Activated T-cell treated with anti-CD3 and anti-CD28 coated beads, Interleukin-2, amount 50 U/mL, for 72 hours (primary cell): ENCODE results near the gene KCNE4. TPM values are rescaled to one million over a fixed set of nuclear protein-coding genes. Genes with fewer than 3 reads are reported as not detected.

Experiments
- ATAC-seq, 2 donors: fragments of 150-1000 bp; cut with Tn5 transposase; replicated peaks in 1 of 2; 2 replicates each; pipeline ENCODE4 v1.10.0; 2021; ENCODE audit warnings: moderate library complexity in 2 of 2, mild to moderate bottlenecking in 1 of 2
- DNase-seq, 2 donors: peaks; one replicate each; pipeline ENCODE4 v3.0.0; 2021 to 2022; ENCODE audit warnings: mixed read lengths in 1 of 2
- H3K27ac Mint-ChIP-seq: one replicate; pipeline ENCODE4 v1.8.0; 2022; ENCODE audit warnings: mild to moderate bottlenecking, moderate library complexity, mixed read lengths
- H3K27me3 Mint-ChIP-seq: one replicate; pipeline ENCODE4 v1.8.0; 2022; ENCODE audit warnings: low read depth, mixed read lengths
- H3K36me3 Mint-ChIP-seq, 2 donors: one replicate each; pipeline ENCODE4 v1.8.0; 2022; ENCODE audit warnings: mixed read lengths in 2 of 2, mild to moderate bottlenecking in 1 of 2; ENCODE audit not compliant: insufficient read depth in 2 of 2
- H3K4me1 Mint-ChIP-seq: one replicate; pipeline ENCODE4 v1.8.0; 2022; ENCODE audit warnings: low read depth, mixed read lengths
- H3K4me3 Mint-ChIP-seq, 2 donors: one replicate each; pipeline ENCODE4 v1.8.0; 2022; ENCODE audit warnings: mild to moderate bottlenecking in 2 of 2, mixed read lengths in 2 of 2, moderate library complexity in 2 of 2
- H3K9me3 Mint-ChIP-seq, 2 donors: one replicate each; pipeline ENCODE4 v1.8.0; 2022; ENCODE audit warnings: mixed read lengths in 2 of 2
- total RNA-seq, 2 donors: library from RNA; stranded (reverse); gene quantifications; one replicate each; pipeline ENCODE4 v1.2.3, GENCODE V29; 2022

The KCNE4 gene
- total RNA-seq, 2 donors from 2014 or later: not detected

DNA sequence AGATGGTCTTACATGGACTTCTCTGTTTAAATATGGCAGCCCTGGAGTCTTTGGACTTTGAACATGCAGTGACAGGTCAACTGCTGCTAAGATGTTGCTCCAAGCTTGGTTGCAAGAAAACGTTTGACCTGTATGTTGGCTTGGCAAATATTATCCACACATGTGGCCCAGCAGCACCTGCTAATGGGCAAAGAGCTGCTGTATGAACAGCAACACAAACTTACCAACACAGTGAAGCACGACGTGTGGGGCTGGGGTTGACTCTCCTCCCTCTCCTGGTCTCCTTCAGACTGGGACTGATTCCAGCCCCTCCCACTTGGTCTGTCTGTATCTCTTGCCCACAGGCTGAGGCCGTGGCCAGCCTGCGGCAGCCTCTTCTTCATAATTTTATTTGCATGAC is 3.8 kb downstream of the KCNE4 start:
- Mint-ChIP-seq H3K4me1 (no peaks in the 10 kb centered on the region), H3K27ac (no peak overlapping the region), H3K36me3 (no peaks in the 10 kb centered on the region), H3K27me3 (peaks cover 4% of the 10 kb centered on the region), H3K9me3 (no peaks in the 10 kb centered on the region), H3K4me3 (no peak overlapping the region)
- DNase-seq (no peak), ATAC-seq (no peak)

DNA sequence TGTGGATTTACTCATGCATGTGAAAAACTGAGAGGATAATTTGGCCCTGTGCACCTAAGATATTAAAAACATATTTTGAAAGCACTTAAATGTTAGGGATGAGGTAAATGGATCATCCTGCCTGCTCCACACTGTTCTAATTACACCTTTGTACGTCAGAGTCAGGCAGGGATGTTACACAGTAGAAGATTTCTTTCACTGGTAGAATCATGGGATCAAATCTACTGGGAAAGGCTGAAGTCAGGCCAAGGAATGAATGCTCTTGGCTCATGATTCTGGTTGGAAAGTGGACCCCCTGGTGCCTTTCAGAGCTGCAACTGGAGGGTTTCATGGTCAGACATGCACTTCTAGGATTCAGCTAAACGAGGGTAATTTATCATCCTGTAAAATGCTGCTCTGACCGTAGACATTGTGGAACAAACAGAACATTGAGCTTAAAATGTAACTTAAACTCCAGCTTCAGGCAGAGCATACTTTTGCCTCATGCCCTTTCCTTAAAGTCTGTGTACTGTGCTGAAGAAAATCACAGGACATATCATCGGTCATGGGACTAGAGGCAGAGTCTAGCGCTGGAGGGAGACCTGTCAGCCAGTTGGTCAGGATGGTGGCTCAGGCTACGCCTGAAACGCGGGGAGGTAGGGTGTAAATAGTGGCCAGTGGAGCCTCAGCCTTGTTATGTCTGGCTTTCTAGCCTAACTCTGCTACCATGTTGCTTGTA is 4.9 kb downstream of the KCNE4 start:
- no peaks in the 10 kb centered on the region for H3K4me1 Mint-ChIP-seq
- ATAC-seq (no peak), DNase-seq (no peak)
- peaks cover 4% of the 10 kb centered on the region for H3K27me3 Mint-ChIP-seq
- no peaks in the 10 kb centered on the region for H3K9me3 Mint-ChIP-seq
- H3K4me3 Mint-ChIP-seq: no peak overlapping the region
- H3K27ac Mint-ChIP-seq: no peak overlapping the region
- H3K36me3 Mint-ChIP-seq: no peaks in the 10 kb centered on the region

DNA sequence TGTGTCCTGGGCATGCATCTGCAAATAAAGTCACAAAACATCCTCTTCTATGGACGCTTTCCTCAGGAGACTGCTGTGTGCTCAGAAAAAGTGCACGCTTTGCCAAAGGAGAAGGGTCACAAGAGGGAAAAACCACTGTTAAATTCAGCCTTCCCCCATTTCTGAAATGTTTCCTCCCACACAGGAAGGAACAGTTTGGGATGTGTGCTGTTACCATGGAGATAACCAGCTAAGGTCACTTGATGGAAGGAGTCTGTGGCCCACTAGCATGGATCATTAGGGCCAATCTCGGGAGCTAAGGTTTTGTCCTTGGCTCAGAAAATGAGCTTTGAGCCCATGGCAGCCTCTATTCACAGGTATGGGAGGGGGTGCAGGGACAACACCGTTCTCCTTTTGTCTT is 5.6 kb downstream of the KCNE4 start:
- Mint-ChIP-seq H3K4me1 (no peaks in the 10 kb centered on the region), H3K27ac (no peak overlapping the region), H3K36me3 (no peaks in the 10 kb centered on the region), H3K9me3 (no peaks in the 10 kb centered on the region), H3K4me3 (no peak overlapping the region), H3K27me3 (peaks cover 4% of the 10 kb centered on the region)
- no peak for DNase-seq
- ATAC-seq: no peak

DNA sequence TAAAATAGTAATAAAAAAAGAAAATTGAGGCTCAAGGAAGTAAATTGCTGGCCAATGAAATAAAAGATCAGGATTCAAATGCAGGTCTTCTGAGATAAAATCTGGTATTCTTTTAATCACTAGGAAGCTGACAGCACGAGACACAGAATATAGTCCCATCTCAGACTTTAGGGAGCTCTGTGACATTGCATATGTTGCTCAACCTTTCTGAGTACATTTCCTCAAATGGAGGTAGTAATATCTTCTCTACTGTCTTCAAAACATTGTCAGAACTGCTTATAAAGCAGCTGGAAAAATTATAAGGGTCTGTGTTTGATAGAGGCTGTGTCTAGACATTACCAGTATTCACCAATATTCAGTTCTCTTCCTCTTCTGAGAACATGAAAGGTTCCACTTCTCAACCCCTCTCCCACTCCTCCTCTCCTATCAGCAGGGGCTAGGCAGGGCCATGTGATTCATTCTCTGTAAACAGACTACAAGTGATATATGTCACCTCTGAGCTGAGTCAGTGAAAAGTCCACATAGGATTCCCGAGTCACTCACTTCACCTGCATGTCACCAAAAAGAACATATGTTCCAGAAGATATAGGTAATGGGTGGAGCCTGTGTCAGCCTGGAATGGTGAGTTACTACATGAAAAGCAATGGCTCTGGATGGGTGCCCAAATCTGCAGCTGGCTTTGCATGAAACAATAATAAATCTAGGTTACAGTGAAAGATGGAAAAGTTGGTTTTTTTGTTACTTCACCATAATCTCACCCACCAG is 7.1 kb downstream of the KCNE4 start:
- H3K36me3 Mint-ChIP-seq: no peaks in the 10 kb centered on the region
- peaks cover 4% of the 10 kb centered on the region for H3K27me3 Mint-ChIP-seq
- no peak overlapping the region for H3K27ac Mint-ChIP-seq
- no peaks in the 10 kb centered on the region for H3K4me1 Mint-ChIP-seq
- ATAC-seq: no peak
- no peak overlapping the region for H3K4me3 Mint-ChIP-seq
- H3K9me3 Mint-ChIP-seq: no peaks in the 10 kb centered on the region
- DNase-seq: no peak

DNA sequence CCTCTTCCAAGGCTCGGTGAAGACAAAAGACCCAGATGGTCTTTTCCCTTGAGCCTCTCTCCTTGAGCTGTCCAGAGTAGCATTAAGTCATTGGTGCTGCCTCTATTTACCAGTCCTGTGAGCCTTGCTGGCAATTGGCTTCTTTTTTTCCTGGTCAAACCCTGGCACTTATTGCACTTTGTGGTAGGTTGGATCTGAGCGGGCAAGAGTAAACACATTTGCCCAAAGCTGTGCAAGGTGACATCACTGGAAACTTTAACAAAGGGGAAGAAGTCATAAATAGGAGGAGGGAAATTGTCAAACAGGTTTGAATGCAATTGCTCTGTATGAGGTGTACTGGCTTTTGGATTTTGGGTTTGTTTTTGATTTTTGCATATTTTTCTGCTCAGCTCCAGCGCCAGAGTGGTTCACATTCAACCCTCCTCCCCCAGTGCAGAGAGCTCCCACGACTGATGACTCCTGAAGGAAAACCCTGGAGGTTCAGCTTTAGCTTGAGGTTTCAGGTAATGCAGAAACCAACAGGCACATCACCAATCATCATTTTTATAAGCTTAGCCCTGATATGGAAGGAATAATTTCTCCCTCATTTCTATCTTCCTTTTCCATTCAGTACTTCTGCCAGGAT is 8.3 kb downstream of the KCNE4 start:
- no peaks in the 10 kb centered on the region for H3K36me3 Mint-ChIP-seq
- ATAC-seq: no peak
- no peak overlapping the region for H3K27ac Mint-ChIP-seq
- H3K4me1 Mint-ChIP-seq: no peaks in the 10 kb centered on the region
- no peaks in the 10 kb centered on the region for H3K9me3 Mint-ChIP-seq
- DNase-seq: no peak
- H3K4me3 Mint-ChIP-seq: no peak overlapping the region
- H3K27me3 Mint-ChIP-seq: peaks cover 4% of the 10 kb centered on the region

DNA sequence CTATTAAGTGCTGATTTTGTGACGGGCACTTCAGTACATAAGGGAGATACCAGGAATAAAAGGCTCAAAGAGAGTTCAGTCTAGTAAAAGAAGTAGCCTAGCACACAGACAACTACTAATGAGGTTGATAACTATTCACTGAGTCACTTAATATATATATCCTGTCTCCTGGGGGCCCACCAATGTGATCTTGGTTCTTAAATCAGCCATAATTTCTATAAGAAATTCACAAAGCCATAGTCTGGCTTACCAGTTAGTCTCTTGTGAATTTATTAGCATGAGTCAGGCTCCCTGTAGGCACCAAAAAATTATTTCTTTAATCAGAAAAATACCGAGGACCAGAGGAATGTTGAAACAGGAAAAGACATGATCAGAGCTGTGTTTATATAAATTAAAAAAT is 10.4 kb downstream of the KCNE4 start:
- Mint-ChIP-seq H3K27me3 (no peaks in the 10 kb centered on the region), H3K4me3 (no peak overlapping the region), H3K9me3 (no peaks in the 10 kb centered on the region), H3K27ac (no peak overlapping the region), H3K36me3 (no peaks in the 10 kb centered on the region), H3K4me1 (no peaks in the 10 kb centered on the region)
- DNase-seq (no peak), ATAC-seq (no peak)

DNA sequence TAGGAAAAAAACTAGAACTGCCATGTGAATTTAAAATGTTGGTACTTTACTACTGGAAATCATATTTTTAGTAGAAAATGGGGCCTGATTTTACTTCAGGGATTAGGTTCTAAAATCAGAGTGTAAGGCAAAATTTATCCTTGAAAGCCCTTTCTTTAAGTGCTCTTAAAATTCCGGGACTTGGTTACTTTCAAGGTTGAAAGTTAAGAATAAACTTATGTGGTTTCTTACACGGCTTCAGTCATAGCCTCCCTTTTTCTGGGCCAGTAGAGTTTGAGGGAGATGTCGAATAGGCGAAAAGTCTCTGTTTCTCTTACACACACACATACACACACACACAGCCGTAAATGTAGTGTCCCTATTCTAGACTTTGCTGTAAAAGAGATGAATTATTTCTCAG is 13.1 kb downstream of the KCNE4 start:
- Mint-ChIP-seq H3K36me3 (no peaks in the 10 kb centered on the region), H3K4me1 (no peaks in the 10 kb centered on the region), H3K4me3 (no peak overlapping the region), H3K27me3 (no peaks in the 10 kb centered on the region), H3K27ac (no peak overlapping the region), H3K9me3 (no peaks in the 10 kb centered on the region)
- DNase-seq (no peak), ATAC-seq (no peak)

DNA sequence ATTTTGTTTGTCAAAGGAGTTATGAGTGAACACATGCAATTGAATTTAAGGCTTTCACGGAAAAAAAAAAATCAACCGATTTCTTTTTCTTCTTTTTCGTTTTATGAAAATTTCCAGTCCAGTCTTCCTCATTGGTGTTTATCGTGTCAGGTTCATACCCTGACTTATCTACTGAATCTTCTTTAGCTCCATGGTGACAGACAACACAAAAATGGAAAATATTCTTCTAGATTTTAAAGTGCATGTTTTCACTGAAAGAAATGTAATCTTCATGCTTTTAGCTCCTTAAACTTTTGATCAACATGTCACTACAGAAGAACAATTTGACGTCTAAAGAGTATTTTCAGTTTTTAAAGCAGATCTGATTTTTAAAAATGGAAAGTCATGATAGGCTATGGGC is 14.7 kb downstream of the KCNE4 start:
- H3K27me3 Mint-ChIP-seq: no peaks in the 10 kb centered on the region
- ATAC-seq (no peak), DNase-seq (no peak)
- H3K9me3 Mint-ChIP-seq: no peaks in the 10 kb centered on the region
- no peak overlapping the region for H3K27ac Mint-ChIP-seq
- no peaks in the 10 kb centered on the region for H3K36me3 Mint-ChIP-seq
- H3K4me3 Mint-ChIP-seq: no peak overlapping the region
- H3K4me1 Mint-ChIP-seq: no peaks in the 10 kb centered on the region

DNA sequence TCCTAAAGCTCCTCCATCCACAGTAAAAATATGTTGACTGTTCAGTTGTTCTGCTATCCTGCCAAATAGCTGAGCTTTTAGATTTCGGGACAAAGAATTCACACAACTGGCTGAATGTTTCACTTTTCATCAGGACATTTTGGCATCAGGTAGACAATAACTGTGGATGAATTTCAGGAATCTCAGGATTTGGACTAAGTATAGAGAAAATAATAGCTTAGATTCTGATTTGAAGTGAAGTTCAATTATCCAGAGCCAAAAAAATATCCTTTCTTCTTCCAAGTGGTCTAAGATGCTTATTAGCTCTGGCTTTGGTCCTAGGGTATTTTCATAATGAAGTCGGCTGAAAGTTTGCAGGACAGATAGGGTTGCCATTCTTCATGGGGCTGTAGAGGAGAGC is 16.1 kb downstream of the KCNE4 start:
- no peaks in the 10 kb centered on the region for H3K27me3 Mint-ChIP-seq
- no peak for DNase-seq

DNA sequence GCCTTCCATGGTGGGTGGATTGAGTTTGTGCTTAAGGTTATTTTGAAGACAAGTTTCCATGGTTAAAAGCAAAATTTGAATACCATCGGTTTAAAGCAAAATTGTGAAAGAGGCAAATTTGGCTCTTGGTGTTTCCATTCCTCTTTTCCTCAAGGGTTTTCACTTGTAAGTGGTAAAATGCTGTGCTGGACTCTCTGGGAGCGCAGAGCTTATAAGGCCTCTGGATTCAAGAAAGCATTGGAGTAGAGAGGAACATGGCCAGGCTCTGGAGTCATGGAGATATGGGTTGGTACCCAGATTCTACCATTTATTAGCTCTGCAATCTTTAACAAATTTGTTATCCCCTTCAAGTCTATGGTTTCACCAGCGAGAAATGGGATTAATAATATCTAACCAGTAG is 17.5 kb downstream of the KCNE4 start:
- Mint-ChIP-seq H3K4me3 (no peak overlapping the region), H3K27ac (no peak overlapping the region), H3K27me3 (no peaks in the 10 kb centered on the region), H3K9me3 (peaks cover 0 to 2% of the 10 kb centered on the region in 2 donors), H3K4me1 (no peaks in the 10 kb centered on the region), H3K36me3 (no peaks in the 10 kb centered on the region)
- DNase-seq: no peak
- ATAC-seq: no peak

More for the DNA sequence above, 16.1 kb downstream of the KCNE4 start:
- no peak overlapping the region for H3K4me3 Mint-ChIP-seq
- no peak overlapping the region for H3K27ac Mint-ChIP-seq
- no peaks in the 10 kb centered on the region for H3K4me1 Mint-ChIP-seq
- no peaks in the 10 kb centered on the region for H3K9me3 Mint-ChIP-seq
- no peaks in the 10 kb centered on the region for H3K36me3 Mint-ChIP-seq
- ATAC-seq: no peak

DNA sequence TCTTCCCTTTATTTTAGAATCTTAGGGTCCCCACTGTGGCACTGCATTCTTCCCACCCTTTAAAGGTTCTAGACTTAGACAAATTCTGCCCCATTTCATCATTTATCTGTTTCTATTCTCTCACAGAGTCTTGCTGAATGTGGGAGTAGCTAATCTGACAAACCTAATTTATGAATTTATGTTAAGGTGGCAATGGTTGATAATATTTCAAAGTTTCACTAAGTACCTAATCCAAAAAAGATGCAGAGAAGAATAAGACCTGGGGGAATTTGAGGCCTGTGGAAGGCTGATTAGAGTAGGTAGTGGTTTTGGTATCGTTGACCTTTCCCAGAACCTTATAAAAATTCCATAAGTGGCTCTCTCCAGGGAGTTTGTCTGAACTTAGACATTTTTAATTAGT is 18.0 kb downstream of the KCNE4 start:
- no peaks in the 10 kb centered on the region for H3K27me3 Mint-ChIP-seq
- no peak for DNase-seq
- peaks cover 0 to 2% of the 10 kb centered on the region in 2 donors for H3K9me3 Mint-ChIP-seq

DNA sequence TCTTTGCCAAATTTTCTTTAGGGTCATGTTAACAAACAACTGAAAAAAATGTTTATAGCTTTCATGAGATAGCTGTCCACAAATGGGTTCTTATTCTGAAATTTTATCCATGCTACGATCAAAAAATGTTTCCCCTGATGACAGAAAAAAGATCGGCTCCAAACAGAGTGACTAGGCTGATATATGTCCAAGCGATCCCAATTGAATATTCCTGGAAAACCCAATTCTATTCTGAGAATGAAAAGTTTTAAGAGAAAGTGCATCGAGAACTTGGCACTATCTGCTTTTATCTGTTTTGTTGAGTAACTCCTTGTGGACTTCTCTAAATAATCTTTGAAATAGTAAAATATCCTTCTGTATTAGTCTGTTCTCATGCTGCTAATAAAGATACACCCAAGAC is 19.1 kb downstream of the KCNE4 start:
- Mint-ChIP-seq H3K27me3 (no peaks in the 10 kb centered on the region), H3K4me1 (peaks cover 4% of the 10 kb centered on the region), H3K27ac (no peak overlapping the region), H3K4me3 (no peak overlapping the region), H3K9me3 (peaks cover 0 to 4% of the 10 kb centered on the region in 2 donors), H3K36me3 (no peaks in the 10 kb centered on the region)
- ATAC-seq (no peak), DNase-seq (no peak)

More for the DNA sequence above, 18.0 kb downstream of the KCNE4 start:
- no peaks in the 10 kb centered on the region for H3K4me1 Mint-ChIP-seq
- no peak for ATAC-seq
- no peaks in the 10 kb centered on the region for H3K36me3 Mint-ChIP-seq
- H3K27ac Mint-ChIP-seq: no peak overlapping the region
- no peak overlapping the region for H3K4me3 Mint-ChIP-seq

DNA sequence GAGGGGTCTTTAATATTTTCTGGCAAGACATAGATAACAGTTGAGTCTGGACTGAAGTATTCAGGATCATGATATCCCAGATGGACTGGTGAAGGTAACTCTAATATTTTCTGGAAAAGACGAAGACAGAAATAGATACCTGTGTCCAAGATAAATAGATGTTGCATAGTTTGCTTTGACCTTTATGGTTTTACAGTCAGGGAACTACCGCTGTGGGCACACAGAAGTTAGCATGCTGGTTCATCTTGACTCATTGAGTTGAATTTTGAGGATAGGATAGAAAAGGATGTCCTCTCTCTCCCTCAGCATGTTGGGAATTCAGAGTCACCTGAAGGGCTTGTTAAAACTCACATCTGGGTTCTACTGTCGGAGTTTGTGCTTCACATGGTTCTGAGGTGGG is 20.8 kb downstream of the KCNE4 start:
- H3K36me3 Mint-ChIP-seq: no peaks in the 10 kb centered on the region
- ATAC-seq (no peak), DNase-seq (no peak)
- H3K4me3 Mint-ChIP-seq: no peak overlapping the region
- H3K4me1 Mint-ChIP-seq: peaks cover 4% of the 10 kb centered on the region
- H3K9me3 Mint-ChIP-seq: peaks cover 0 to 4% of the 10 kb centered on the region in 2 donors
- peaks cover 8% of the 10 kb centered on the region for H3K27me3 Mint-ChIP-seq
- H3K27ac Mint-ChIP-seq: no peak overlapping the region
